OCI-LY7 (cell line): ENCODE data around the gene MYOZ1.

ENCODE experiments used
- CTCF ChIP-seq: fragments of 200-600 bp; sonication (generic); conservative IDR thresholded peaks from 2 replicates; pipeline ENCODE4 v1.5.1; 2014; ENCODE audit warnings: mild to moderate bottlenecking, antibody characterized with exemption, low read length, moderate library complexity, mixed read lengths
- EZH2phosphoT487 ChIP-seq: fragments of 200-600 bp; sonication (generic); IDR thresholded peaks from 2 replicates; pipeline ENCODE4 v1.6.1; 2018; ENCODE audit warnings: low read depth, borderline replicate concordance, mild to moderate bottlenecking, mixed run types, antibody characterized with exemption, low read length, moderate library complexity, mixed read lengths

DNA sequence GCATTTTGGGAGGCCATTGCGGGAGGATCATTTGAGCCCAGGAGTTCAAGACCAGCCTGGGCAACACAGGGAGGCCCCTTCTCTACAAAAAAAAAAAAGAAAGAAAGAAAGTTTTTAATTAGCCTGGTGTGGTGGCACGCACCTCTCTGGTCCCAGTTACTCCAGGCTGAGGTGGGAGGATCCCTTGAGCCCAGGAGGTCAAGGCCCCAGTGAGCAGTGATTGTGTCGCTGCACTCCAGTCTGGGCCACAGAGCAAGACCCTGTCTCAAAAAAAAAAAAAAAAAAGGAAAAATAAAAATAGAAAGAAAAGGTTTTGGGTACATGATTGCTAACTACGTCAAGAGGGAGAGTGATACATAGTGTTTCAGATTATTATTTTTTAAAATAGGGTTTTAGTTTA lies 48.2 kb downstream of the MYOZ1 start:
- TF ChIP-seq CTCF (no peak), EZH2phosphoT487 (no peak)
